ENCODE data around the gene DENND2A. TPM values are rescaled to one million over a fixed set of nuclear protein-coding genes. Genes with fewer than 3 reads are reported as not detected.
"Not testable (repeated sequence)": the region's sequence is repeated elsewhere in the genome, so short reads cannot be mapped to it uniquely, and the experiment has no call there.

The DENND2A gene
- total and polyA plus RNA-seq, 2 experiments from 2014 or later, result 6.7 to 8.4 TPM

DNA sequence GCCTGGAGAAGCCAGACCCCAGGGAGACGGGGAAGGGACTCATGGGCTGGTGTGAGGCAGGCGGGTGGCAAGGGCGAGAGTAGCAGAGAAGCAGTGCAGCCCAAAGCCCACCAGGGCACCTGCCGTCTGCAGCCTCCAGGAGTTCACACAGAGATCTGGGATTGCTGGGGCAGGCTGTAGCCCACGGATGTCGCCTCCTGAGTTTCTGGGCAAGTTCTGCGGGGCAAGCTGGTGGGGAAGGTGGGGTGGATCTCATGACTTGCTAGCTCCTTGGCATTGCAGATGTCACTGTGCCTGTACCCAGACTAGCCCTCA, 38.2 kb upstream of the DENND2A start:
- no peaks in the 10 kb centered on the region for H3K9me2 ChIP-seq (replicated peaks; ENCODE audit: insufficient read depth)
- TF ChIP-seq EZH2 (IDR thresholded peaks at IDR 0.05; ENCODE audit: borderline replicate concordance) (no peak), EZH2phosphoT487 (IDR thresholded peaks at IDR 0.05; ENCODE audit: low read depth, severe bottlenecking, unreplicated experiment) (no peak)
- TF ChIP-seq, protein P1, sequence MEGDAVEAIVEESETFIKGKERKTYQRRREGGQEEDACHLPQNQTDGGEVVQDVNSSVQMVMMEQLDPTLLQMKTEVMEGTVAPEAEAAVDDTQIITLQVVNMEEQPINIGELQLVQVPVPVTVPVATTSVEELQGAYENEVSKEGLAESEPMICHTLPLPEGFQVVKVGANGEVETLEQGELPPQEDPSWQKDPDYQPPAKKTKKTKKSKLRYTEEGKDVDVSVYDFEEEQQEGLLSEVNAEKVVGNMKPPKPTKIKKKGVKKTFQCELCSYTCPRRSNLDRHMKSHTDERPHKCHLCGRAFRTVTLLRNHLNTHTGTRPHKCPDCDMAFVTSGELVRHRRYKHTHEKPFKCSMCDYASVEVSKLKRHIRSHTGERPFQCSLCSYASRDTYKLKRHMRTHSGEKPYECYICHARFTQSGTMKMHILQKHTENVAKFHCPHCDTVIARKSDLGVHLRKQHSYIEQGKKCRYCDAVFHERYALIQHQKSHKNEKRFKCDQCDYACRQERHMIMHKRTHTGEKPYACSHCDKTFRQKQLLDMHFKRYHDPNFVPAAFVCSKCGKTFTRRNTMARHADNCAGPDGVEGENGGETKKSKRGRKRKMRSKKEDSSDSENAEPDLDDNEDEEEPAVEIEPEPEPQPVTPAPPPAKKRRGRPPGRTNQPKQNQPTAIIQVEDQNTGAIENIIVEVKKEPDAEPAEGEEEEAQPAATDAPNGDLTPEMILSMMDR (IDR thresholded peaks at IDR 0.05; ENCODE audit: poor library complexity), result no peak
- DNase-seq (ENCODE audit: low spot score), result no peak
- H2AFZ ChIP-seq, result no peak overlapping the region
- H3K9me3 ChIP-seq (ENCODE audit: low read depth), result no peaks in the 10 kb centered on the region
- no peak overlapping the region for H3K4me3 ChIP-seq
- H3K36me3 ChIP-seq (replicated peaks; ENCODE audit: insufficient read depth, low read depth), result no peaks in the 10 kb centered on the region
- H3K27ac ChIP-seq, result no peak overlapping the region
- H3K4me2 ChIP-seq, result no peak overlapping the region
- H3K27me3 ChIP-seq, result no peaks in the 10 kb centered on the region
- WGBS (ENCODE audit: low lambda C conversion rate, missing lambda C conversion rate), result 97% methylated on average over 6 of the region's 7 CpGs
- H3K79me2 ChIP-seq, result no peaks in the 10 kb centered on the region
- H4K20me1 ChIP-seq (ENCODE audit: insufficient read depth, poor library complexity, severe bottlenecking), result no peaks in the 10 kb centered on the region
- peaks cover 11% of the 10 kb centered on the region for H3K4me1 ChIP-seq (ENCODE audit: insufficient read depth)

- DNase-seq (ENCODE audit: low spot score), result no peak
- no peaks in the 10 kb centered on the region for H4K20me1 ChIP-seq (ENCODE audit: insufficient read depth, poor library complexity, severe bottlenecking)
- no peak overlapping the region for H2AFZ ChIP-seq
- TF ChIP-seq EZH2 (IDR thresholded peaks at IDR 0.05; ENCODE audit: borderline replicate concordance), result no peak
- TF ChIP-seq EZH2phosphoT487 (IDR thresholded peaks at IDR 0.05; ENCODE audit: low read depth, severe bottlenecking, unreplicated experiment), result no peak
- TF ChIP-seq, protein P1 (IDR thresholded peaks at IDR 0.05; ENCODE audit: poor library complexity), result no peak
- no peaks in the 10 kb centered on the region for H3K36me3 ChIP-seq (replicated peaks; ENCODE audit: insufficient read depth, low read depth)
- H3K9me2 ChIP-seq (replicated peaks; ENCODE audit: insufficient read depth), result no peaks in the 10 kb centered on the region
- WGBS (ENCODE audit: low lambda C conversion rate, missing lambda C conversion rate), result 95% methylated on average over 20 of the region's 20 CpGs
- no peak overlapping the region for H3K27ac ChIP-seq
- no peaks in the 10 kb centered on the region for H3K79me2 ChIP-seq
- H3K9me3 ChIP-seq (ENCODE audit: low read depth), result no peaks in the 10 kb centered on the region
- no peaks in the 10 kb centered on the region for H3K27me3 ChIP-seq
- no peak overlapping the region for H3K4me3 ChIP-seq
- H3K4me1 ChIP-seq (ENCODE audit: insufficient read depth), result peaks cover 14% of the 10 kb centered on the region
- H3K4me2 ChIP-seq, result no peak overlapping the region
These were observed 37.6 kb upstream of the DENND2A start for GRCh38 chr7:140678081-140678815.

GRCh38 chr7:140677496-140677895, 36.9 kb upstream of the DENND2A start:
- Histone ChIP-seq H3K9me3 (ENCODE audit: low read depth) (no peaks in the 10 kb centered on the region), H3K36me3 (replicated peaks; ENCODE audit: insufficient read depth, low read depth) (no peaks in the 10 kb centered on the region), H3K4me2 (no peak overlapping the region), H2AFZ (no peak overlapping the region), H3K27me3 (no peaks in the 10 kb centered on the region), H3K79me2 (no peaks in the 10 kb centered on the region), H3K4me3 (no peak overlapping the region), H4K20me1 (ENCODE audit: insufficient read depth, poor library complexity, severe bottlenecking) (no peaks in the 10 kb centered on the region), H3K9me2 (replicated peaks; ENCODE audit: insufficient read depth) (no peaks in the 10 kb centered on the region), H3K27ac (no peak overlapping the region), H3K4me1 (ENCODE audit: insufficient read depth) (peaks cover 14% of the 10 kb centered on the region)
- TF ChIP-seq EZH2 (IDR thresholded peaks at IDR 0.05; ENCODE audit: borderline replicate concordance), result no peak
- WGBS (ENCODE audit: low lambda C conversion rate, missing lambda C conversion rate), result 89% methylated on average over 3 of the region's 3 CpGs
- DNase-seq (ENCODE audit: low spot score), result no peak

GRCh38 chr7:140676956-140677355, 36.3 kb upstream of the DENND2A start:
- not testable (repeated sequence) for H4K20me1 ChIP-seq (ENCODE audit: insufficient read depth, poor library complexity, severe bottlenecking); H3K4me3 ChIP-seq; H2AFZ ChIP-seq; H3K36me3 ChIP-seq (replicated peaks; ENCODE audit: insufficient read depth, low read depth); H3K9me2 ChIP-seq (replicated peaks; ENCODE audit: insufficient read depth); H3K4me2 ChIP-seq; H3K27ac ChIP-seq; H3K27me3 ChIP-seq; DNase-seq (ENCODE audit: low spot score); H3K79me2 ChIP-seq; H3K9me3 ChIP-seq (ENCODE audit: low read depth)
- peaks cover 14% of the 10 kb centered on the region for H3K4me1 ChIP-seq (ENCODE audit: insufficient read depth)
- 96% methylated on average over 11 of the region's 11 CpGs for WGBS (ENCODE audit: low lambda C conversion rate, missing lambda C conversion rate)

Measured in hepatocyte (in vitro differentiated cells).